HepG2 (cell line): Measurements from ENCODE around the gene URB1. TPM values are rescaled to one million over a fixed set of nuclear protein-coding genes. Genes with fewer than 3 reads are reported as not detected.
A peak's percentile ranks its signal among the peaks of the same experiment; 100 is the strongest.

ENCODE experiments used
- ARNT ChIP-seq: fragments of 450-650 bp; IDR thresholded peaks from 2 replicates; pipeline ENCODE4 v1.6.1; 2017
- GLI4 ChIP-seq: sonication (generic); formaldehyde crosslinking; IDR thresholded peaks from 2 replicates; pipeline ENCODE4 v1.5.1; 2020; ENCODE audit warnings: missing genetic modification reagents, mild to moderate bottlenecking, moderate library complexity, borderline replicate concordance
- HHEX ChIP-seq: IDR thresholded peaks from 2 replicates; pipeline ENCODE4 v1.6.1; 2016; ENCODE audit warnings: control low read depth
- JDP2 ChIP-seq: sonication (generic); formaldehyde crosslinking; IDR thresholded peaks from 2 replicates; pipeline ENCODE4 v1.8.1; 2022; ENCODE audit warnings: missing genetic modification reagents, borderline replicate concordance
- MLLT10 ChIP-seq: sonication (generic); formaldehyde crosslinking; IDR thresholded peaks from 2 replicates; pipeline ENCODE4 v1.4.0; 2020; ENCODE audit warnings: missing genetic modification reagents
- MXI1 ChIP-seq: IDR thresholded peaks from 3 replicates; pipeline ENCODE4 v1.6.1; 2012; ENCODE audit warnings: low read depth, low read length, inconsistent platforms, borderline replicate concordance
- NFIB ChIP-seq: sonication (generic); formaldehyde crosslinking; IDR thresholded peaks from 2 replicates; pipeline ENCODE4 v1.9.0; 2021; ENCODE audit warnings: missing genetic modification reagents, mild to moderate bottlenecking, borderline replicate concordance
- NR2C2 ChIP-seq: sonication (generic); formaldehyde crosslinking; IDR thresholded peaks from 2 replicates; pipeline ENCODE4 v1.4.0; 2020; ENCODE audit warnings: missing genetic modification reagents, mild to moderate bottlenecking, moderate library complexity, borderline replicate concordance
- PCBP2 ChIP-seq: fragments of 200-400 bp; formaldehyde crosslinking; optimal IDR thresholded peaks from 2 replicates; pipeline ENCODE3; 2018; ENCODE audit warnings: low read length, low read depth; ENCODE audit not compliant: poor library complexity, severe bottlenecking
- POLR2G ChIP-seq: fragments of 200-400 bp; formaldehyde crosslinking; IDR thresholded peaks from 2 replicates; pipeline ENCODE4 v1.6.1; 2018; ENCODE audit warnings: mild to moderate bottlenecking, low read depth, low read length, moderate library complexity
- RBM39 ChIP-seq: fragments of 200-400 bp; formaldehyde crosslinking; IDR thresholded peaks from one replicate; pipeline ENCODE4 v1.6.1; 2018; ENCODE audit warnings: antibody characterized with exemption, mild to moderate bottlenecking, low read depth, low read length; ENCODE audit not compliant: poor library complexity, severe bottlenecking
- RCOR2 ChIP-seq: IDR thresholded peaks from 2 replicates; pipeline ENCODE4 v1.6.1; 2016; ENCODE audit warnings: missing biosample characterization, missing genetic modification reagents
- SAFB2 ChIP-seq: sonication (generic); formaldehyde crosslinking; IDR thresholded peaks from 2 replicates; pipeline ENCODE4 v1.5.1; 2020; ENCODE audit warnings: missing genetic modification reagents, low read depth, mild to moderate bottlenecking, borderline replicate concordance
- SOX6 ChIP-seq, 2 experiments: fragments of 450-650 bp in 1 of 2; sonication (generic) in 1 of 2; formaldehyde crosslinking in 1 of 2; IDR thresholded peaks; 2 replicates each; pipeline versions ENCODE4 v1.4.0 to v1.6.1; 2017 to 2020; ENCODE audit warnings: antibody characterized with exemption in 1 of 2, mild to moderate bottlenecking in 1 of 2, missing genetic modification reagents in 1 of 2
- THAP11 ChIP-seq: IDR thresholded peaks from 2 replicates; pipeline ENCODE4 v1.6.1; 2016; ENCODE audit warnings: missing biosample characterization, missing genetic modification reagents
- XRCC5 ChIP-seq: fragments of 200-400 bp; formaldehyde crosslinking; optimal IDR thresholded peaks from 2 replicates; pipeline ENCODE3; 2017; ENCODE audit warnings: mild to moderate bottlenecking, low read length
- ZFP36L2 ChIP-seq: sonication (generic); formaldehyde crosslinking; IDR thresholded peaks from 2 replicates; pipeline ENCODE4 v1.4.0; 2020; ENCODE audit warnings: missing genetic modification reagents
- ZFYVE20 ChIP-seq: sonication (generic); formaldehyde crosslinking; IDR thresholded peaks from 2 replicates; pipeline ENCODE4 v1.8.0; 2023; ENCODE audit warnings: low read depth, mild to moderate bottlenecking, moderate library complexity, missing genetic modification reagents, borderline replicate concordance
- ZHX1 ChIP-seq: sonication (generic); formaldehyde crosslinking; IDR thresholded peaks from 2 replicates; pipeline ENCODE4 v1.8.1; 2022; ENCODE audit warnings: low read depth, mild to moderate bottlenecking, missing genetic modification reagents
- ZKSCAN8 ChIP-seq: IDR thresholded peaks from 2 replicates; pipeline ENCODE4 v1.6.1; 2016; ENCODE audit warnings: borderline replicate concordance, missing genetic modification reagents, missing compliant biosample characterization
- ZMYM4 ChIP-seq: sonication (generic); formaldehyde crosslinking; IDR thresholded peaks from 2 replicates; pipeline ENCODE4 v1.8.1; 2023; ENCODE audit warnings: mild to moderate bottlenecking, missing genetic modification reagents
- ZNF124 ChIP-seq: sonication (generic); formaldehyde crosslinking; IDR thresholded peaks from 2 replicates; pipeline ENCODE4 v1.4.0; 2020; ENCODE audit warnings: missing genetic modification reagents
- ZNF710 ChIP-seq: sonication (generic); formaldehyde crosslinking; IDR thresholded peaks from 2 replicates; pipeline ENCODE4 v1.5.0; 2020; ENCODE audit warnings: mild to moderate bottlenecking, missing genetic modification reagents, borderline replicate concordance
- ZNF781 ChIP-seq: sonication (generic); formaldehyde crosslinking; IDR thresholded peaks from 2 replicates; pipeline ENCODE4 v1.5.1; 2020; ENCODE audit warnings: borderline replicate concordance, mild to moderate bottlenecking, missing genetic modification reagents; ENCODE audit errors: not compliant biosample characterization
- ZNF816 ChIP-seq: sonication (generic); formaldehyde crosslinking; IDR thresholded peaks from 2 replicates; pipeline ENCODE4 v1.8.0; 2022; ENCODE audit warnings: missing genetic modification reagents, mild to moderate bottlenecking, borderline replicate concordance
- ZNF883 ChIP-seq: sonication (generic); formaldehyde crosslinking; IDR thresholded peaks from 2 replicates; pipeline ENCODE4 v1.5.1; 2020; ENCODE audit warnings: mild to moderate bottlenecking, missing genetic modification reagents; ENCODE audit errors: not compliant biosample characterization
- polyA plus RNA-seq, 8 experiments: library from polyadenylated mRNA; depleted of rRNA in 3 of 8; stranded (reverse) in 7 of 8; unstranded in 1 of 8; fragments of >200 nt; fragmentation: Illumina TruSeq in 4 of 8; extraction: Trizol in 4 of 8; gene quantifications; 2 replicates each; pipeline versions ENCODE4 v1.2.1 to v1.2.3, GENCODE V29; 2011 to 2016; ENCODE audit warnings: low read depth in 4 of 8, missing spikeins in 1 of 8, mixed read lengths in 1 of 8; ENCODE audit not compliant: insufficient read depth in 1 of 8
- total RNA-seq, 5 experiments: library from RNA; depleted of rRNA; stranded (reverse); fragments of >200 nt; fragmentation: Illumina TruSeq; extraction: Trizol; gene quantifications; 2 replicates each; pipeline ENCODE4 v1.2.3, GENCODE V29; 2016; ENCODE audit warnings: low read depth in 1 of 5
- TF ChIP-seq, protein P1 (sequence below): sonication (generic); formaldehyde crosslinking; IDR thresholded peaks from 2 replicates; pipeline ENCODE4 v1.4.0; 2020; ENCODE audit warnings: mild to moderate bottlenecking, missing genetic modification reagents

Gene URB1
- total and polyA plus RNA-seq, 2 of the 13 experiments (the other 11 are each of a cell fraction or from before 2014, with no cell fraction given), result 4.5 to 16.7 TPM

GRCh38 chr21:32364387-32364786 lies 28.4 kb downstream of the URB1 start (continued):
- TF ChIP-seq ZNF781 (CRISPR knock-in tag) (no peak), ZKSCAN8 (CRISPR knock-in tag) (no peak), THAP11 (CRISPR knock-in tag) (no peak), RCOR2 (CRISPR knock-in tag) (no peak), RBM39 (no peak), ZMYM4 (peak; percentile 31; the same call in 1 of the 2 replicates), SOX6 (IDR thresholded peaks at IDR 0.05) (no peak), SOX6 (CRISPR knock-in tag; IDR thresholded peaks at IDR 0.05) (peak; percentile 83), ZNF124 (CRISPR knock-in tag) (no peak), ARNT (no peak), ZFYVE20 (no peak), MLLT10 (no peak), NR2C2 (no peak), POLR2G (no peak), ZNF710 (no peak), NFIB (CRISPR knock-in tag) (no peak), ZHX1 (CRISPR knock-in tag) (no peak), ZNF883 (CRISPR knock-in tag) (no peak), JDP2 (no peak), ZNF816 (no peak), GLI4 (no peak), PCBP2 (no peak), MXI1 (no peak), ZFP36L2 (CRISPR knock-in tag) (no peak), SAFB2 (no peak), HHEX (CRISPR knock-in tag) (no peak; the same call in 1 of the 2 replicates), XRCC5 (no peak)
- TF ChIP-seq, protein P1, sequence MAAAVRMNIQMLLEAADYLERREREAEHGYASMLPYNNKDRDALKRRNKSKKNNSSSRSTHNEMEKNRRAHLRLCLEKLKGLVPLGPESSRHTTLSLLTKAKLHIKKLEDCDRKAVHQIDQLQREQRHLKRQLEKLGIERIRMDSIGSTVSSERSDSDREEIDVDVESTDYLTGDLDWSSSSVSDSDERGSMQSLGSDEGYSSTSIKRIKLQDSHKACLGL, result no peak
